NOMO-1 treated with dmso at 0.1 percent for 144 hours (cell line): Measurements from ENCODE around the gene KHK.

Source experiments
- DNase-seq: peaks from one replicate; lab custom pipeline; 2025; ENCODE audit not compliant: unreplicated experiment; lab: John Stamatoyannopoulos, UW

Gene KHK

GRCh38 chr2:27126252-27126710, 39.7 kb downstream of the KHK start:
- DNase-seq = no peak

- no peak for DNase-seq
Measured at GRCh38 chr2:27127883-27128667, 41.5 kb downstream of the KHK start.

- no peak for DNase-seq
Measured at GRCh38 chr2:27128668-27129571, 42.3 kb downstream of the KHK start.

GRCh38 chr2:27130396-27130795, 43.8 kb downstream of the KHK start:
- DNase-seq = no peak

GRCh38 chr2:27131429-27131828, 44.9 kb downstream of the KHK start:
- DNase-seq = no peak

GRCh38 chr2:27133195-27133875, 46.8 kb downstream of the KHK start:
- no peak for DNase-seq

GRCh38 chr2:27133905-27134780, 47.6 kb downstream of the KHK start, which contains the start of gene PREB:
PREB (minus strand) TSS chr2:27134636; CDS start chr2:27134421, 215 bp downstream.
- peak; percentile 92 for DNase-seq

- no peak for DNase-seq
Measured at GRCh38 chr2:27134781-27135477, 48.4 kb downstream of the KHK start.

- DNase-seq = no peak
Measured at GRCh38 chr2:27135478-27135955, 48.9 kb downstream of the KHK start.

- DNase-seq = no peak
Measured at GRCh38 chr2:27136751-27137150, 50.2 kb downstream of the KHK start.

GRCh38 chr2:27137322-27137935, 50.9 kb downstream of the KHK start:
- DNase-seq = no peak

GRCh38 chr2:27138111-27138510, 51.5 kb downstream of the KHK start:
- DNase-seq = no peak

GRCh38 chr2:27139310-27139709, 52.7 kb downstream of the KHK start, which contains the start of gene PRR30:
PRR30 (minus strand) TSS chr2:27139410; CDS start chr2:27138329, 1,081 bp downstream.
- DNase-seq = no peak

- DNase-seq = no peak
Measured at GRCh38 chr2:27143285-27143684, 56.7 kb downstream of the KHK start.

- no peak for DNase-seq
Measured at GRCh38 chr2:27145682-27146081, 59.1 kb downstream of the KHK start.

- DNase-seq = no peak
Measured at GRCh38 chr2:27147935-27148334, 61.4 kb downstream of the KHK start.

- no peak for DNase-seq
Measured at GRCh38 chr2:27148801-27149439, 62.3 kb downstream of the KHK start, which contains the start of gene TCF23. TCF23 (plus strand) TSS chr2:27149004; CDS start chr2:27149134, 130 bp downstream.
